GM19240 (cell line): Measurements from ENCODE around the gene E4F1.
"Not testable (repeated sequence)": the region's sequence is repeated elsewhere in the genome, so short reads cannot be mapped to it uniquely, and the experiment has no call there.

Experiments
- DNase-seq: peaks from one replicate; pipeline ENCODE4 v3.0.0; 2011; ENCODE audit warnings: low spot score; ENCODE audit not compliant: insufficient read length

E4F1 gene

GRCh38 chr16:2229632-2230250 is 6.3 kb downstream of the E4F1 start:
- DNase-seq = no peak

GRCh38 chr16:2230376-2230775 is 7.0 kb downstream of the E4F1 start:
- DNase-seq = no peak

- DNase-seq = no peak
Measured at GRCh38 chr16:2231016-2231931, 7.9 kb downstream of the E4F1 start.

- DNase-seq = no peak
Measured at GRCh38 chr16:2232094-2232990, 9.0 kb downstream of the E4F1 start.

- DNase-seq = no peak
Measured at GRCh38 chr16:2233046-2233775, 9.8 kb downstream of the E4F1 start.

GRCh38 chr16:2233872-2234812 is 10.8 kb downstream of the E4F1 start:
- DNase-seq = no peak

- no peak for DNase-seq
Measured at GRCh38 chr16:2234813-2235170, 11.4 kb downstream of the E4F1 start.

- DNase-seq = no peak
Measured at GRCh38 chr16:2235234-2235651, 11.9 kb downstream of the E4F1 start.

- no peak for DNase-seq
Measured at GRCh38 chr16:2235695-2236336, 12.4 kb downstream of the E4F1 start.

- DNase-seq = no peak
Measured at GRCh38 chr16:2236337-2237101, 13.1 kb downstream of the E4F1 start, which contains the start of gene DNASE1L2. Gene DNASE1L2, plus strand, starts transcription at chr16:2236444. Its CDS starts 373 bp downstream, at chr16:2236817.

GRCh38 chr16:2237102-2237482 is 13.7 kb downstream of the E4F1 start:
- DNase-seq = no peak

GRCh38 chr16:2237493-2238149 is 14.2 kb downstream of the E4F1 start:
- no peak for DNase-seq

GRCh38 chr16:2238150-2238837 is 14.9 kb downstream of the E4F1 start:
- no peak for DNase-seq

- DNase-seq = no peak
Measured at GRCh38 chr16:2238838-2239675, 15.7 kb downstream of the E4F1 start.

- not testable (repeated sequence) for DNase-seq
Measured at GRCh38 chr16:2240331-2240730, 16.9 kb downstream of the E4F1 start.

GRCh38 chr16:2242598-2242997 is 19.2 kb downstream of the E4F1 start:
- no peak for DNase-seq
